WTC11 (cell line): ENCODE results near the gene PTX4.

Experiments used
- CBFB ChIP-seq: sonication (generic); formaldehyde crosslinking; IDR thresholded peaks from 2 replicates; pipeline ENCODE4 v1.8.1; 2022; ENCODE audit warnings: mild to moderate bottlenecking, low read depth, missing genetic modification reagents
- ELF4 ChIP-seq: sonication (generic); formaldehyde crosslinking; IDR thresholded peaks from 2 replicates; pipeline ENCODE4 v1.8.1; 2022; ENCODE audit warnings: low read depth, mild to moderate bottlenecking, moderate library complexity, missing genetic modification reagents
- NFYB ChIP-seq: sonication (generic); formaldehyde crosslinking; conservative IDR thresholded peaks from 2 replicates; pipeline ENCODE4 v1.8.0; 2022; ENCODE audit warnings: low read depth, missing genetic modification reagents
- NR1H2 ChIP-seq: sonication (generic); formaldehyde crosslinking; IDR thresholded peaks from 2 replicates; pipeline ENCODE4 v1.9.0; 2021; ENCODE audit warnings: mild to moderate bottlenecking, moderate library complexity, missing genetic modification reagents
- NR3C1 ChIP-seq: sonication (generic); formaldehyde crosslinking; conservative IDR thresholded peaks from 2 replicates; pipeline ENCODE4 v1.8.1; 2023; ENCODE audit warnings: low read depth, mild to moderate bottlenecking, missing genetic modification reagents
- SMAD4 ChIP-seq: sonication (generic); formaldehyde crosslinking; IDR thresholded peaks from 2 replicates; pipeline ENCODE4 v1.8.0; 2022; ENCODE audit warnings: mild to moderate bottlenecking, missing genetic modification reagents
- SOX15 ChIP-seq: fragments of 250-450 bp; sonication (Bioruptor Pico); IDR thresholded peaks from 2 replicates; pipeline ENCODE4 v1.9.0; 2021; ENCODE audit warnings: mild to moderate bottlenecking
- TP53 ChIP-seq: sonication (generic); formaldehyde crosslinking; IDR thresholded peaks from 2 replicates; pipeline ENCODE4 v1.8.1; 2023; ENCODE audit warnings: mild to moderate bottlenecking, missing genetic modification reagents
- ZNF263 ChIP-seq: sonication (generic); formaldehyde crosslinking; IDR thresholded peaks from 2 replicates; pipeline ENCODE4 v1.8.1; 2022; ENCODE audit warnings: low read depth, mild to moderate bottlenecking, moderate library complexity, missing genetic modification reagents
- TF ChIP-seq, protein P1 (sequence below): fragments of 200-600 bp; IDR thresholded peaks from 2 replicates; pipeline ENCODE4 v1.8.0; 2022; ENCODE audit warnings: antibody characterized with exemption
- TF ChIP-seq, protein P2 (sequence below): sonication (generic); formaldehyde crosslinking; conservative IDR thresholded peaks from 2 replicates; pipeline ENCODE4 v1.8.1; 2023; ENCODE audit warnings: mild to moderate bottlenecking, low read depth, missing genetic modification reagents, moderate library complexity

DNA sequence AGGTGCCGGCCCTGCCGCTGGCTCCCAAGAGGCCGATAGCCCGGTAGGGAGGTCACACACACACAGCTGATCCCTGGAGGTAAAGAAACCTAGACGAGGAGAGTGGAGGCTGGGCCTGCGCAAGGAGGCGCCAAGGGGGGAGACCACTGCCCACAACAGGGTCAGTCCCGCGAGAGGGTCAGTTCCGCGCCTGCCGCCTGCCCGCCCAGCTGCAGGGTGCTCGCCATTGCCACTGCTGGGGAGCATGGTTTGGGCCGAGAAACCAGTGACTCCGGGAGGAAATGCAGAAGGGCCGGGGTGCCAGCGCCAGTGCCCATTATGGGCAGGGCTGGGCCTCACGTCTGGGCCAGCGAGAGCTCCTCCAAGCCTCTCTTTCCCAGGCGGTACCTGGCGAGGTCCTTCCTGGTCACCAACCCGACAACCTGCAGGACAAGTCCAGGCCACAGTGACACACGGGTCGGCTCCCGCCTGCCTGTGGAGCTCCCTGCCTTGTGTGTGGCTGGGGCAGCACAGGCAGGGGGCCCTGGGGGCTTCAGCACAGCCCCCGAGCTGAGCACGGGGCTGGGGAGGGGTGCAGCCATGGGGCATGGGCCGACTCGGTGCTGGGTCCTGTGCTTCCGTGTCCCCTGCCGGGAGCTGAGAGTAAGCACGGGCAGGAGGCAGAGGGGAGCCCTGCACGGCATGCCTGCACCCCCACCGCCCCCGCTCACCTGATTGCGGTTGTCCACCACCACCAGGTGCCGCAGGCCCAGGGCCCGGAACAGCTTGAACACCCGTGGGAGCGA lies 42.3 kb downstream of the PTX4 start:
- TF ChIP-seq, protein P1, sequence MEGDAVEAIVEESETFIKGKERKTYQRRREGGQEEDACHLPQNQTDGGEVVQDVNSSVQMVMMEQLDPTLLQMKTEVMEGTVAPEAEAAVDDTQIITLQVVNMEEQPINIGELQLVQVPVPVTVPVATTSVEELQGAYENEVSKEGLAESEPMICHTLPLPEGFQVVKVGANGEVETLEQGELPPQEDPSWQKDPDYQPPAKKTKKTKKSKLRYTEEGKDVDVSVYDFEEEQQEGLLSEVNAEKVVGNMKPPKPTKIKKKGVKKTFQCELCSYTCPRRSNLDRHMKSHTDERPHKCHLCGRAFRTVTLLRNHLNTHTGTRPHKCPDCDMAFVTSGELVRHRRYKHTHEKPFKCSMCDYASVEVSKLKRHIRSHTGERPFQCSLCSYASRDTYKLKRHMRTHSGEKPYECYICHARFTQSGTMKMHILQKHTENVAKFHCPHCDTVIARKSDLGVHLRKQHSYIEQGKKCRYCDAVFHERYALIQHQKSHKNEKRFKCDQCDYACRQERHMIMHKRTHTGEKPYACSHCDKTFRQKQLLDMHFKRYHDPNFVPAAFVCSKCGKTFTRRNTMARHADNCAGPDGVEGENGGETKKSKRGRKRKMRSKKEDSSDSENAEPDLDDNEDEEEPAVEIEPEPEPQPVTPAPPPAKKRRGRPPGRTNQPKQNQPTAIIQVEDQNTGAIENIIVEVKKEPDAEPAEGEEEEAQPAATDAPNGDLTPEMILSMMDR = no peak
- no peak for TF ChIP-seq NR3C1 (CRISPR knock-in tag)
- TF ChIP-seq, protein P2, sequence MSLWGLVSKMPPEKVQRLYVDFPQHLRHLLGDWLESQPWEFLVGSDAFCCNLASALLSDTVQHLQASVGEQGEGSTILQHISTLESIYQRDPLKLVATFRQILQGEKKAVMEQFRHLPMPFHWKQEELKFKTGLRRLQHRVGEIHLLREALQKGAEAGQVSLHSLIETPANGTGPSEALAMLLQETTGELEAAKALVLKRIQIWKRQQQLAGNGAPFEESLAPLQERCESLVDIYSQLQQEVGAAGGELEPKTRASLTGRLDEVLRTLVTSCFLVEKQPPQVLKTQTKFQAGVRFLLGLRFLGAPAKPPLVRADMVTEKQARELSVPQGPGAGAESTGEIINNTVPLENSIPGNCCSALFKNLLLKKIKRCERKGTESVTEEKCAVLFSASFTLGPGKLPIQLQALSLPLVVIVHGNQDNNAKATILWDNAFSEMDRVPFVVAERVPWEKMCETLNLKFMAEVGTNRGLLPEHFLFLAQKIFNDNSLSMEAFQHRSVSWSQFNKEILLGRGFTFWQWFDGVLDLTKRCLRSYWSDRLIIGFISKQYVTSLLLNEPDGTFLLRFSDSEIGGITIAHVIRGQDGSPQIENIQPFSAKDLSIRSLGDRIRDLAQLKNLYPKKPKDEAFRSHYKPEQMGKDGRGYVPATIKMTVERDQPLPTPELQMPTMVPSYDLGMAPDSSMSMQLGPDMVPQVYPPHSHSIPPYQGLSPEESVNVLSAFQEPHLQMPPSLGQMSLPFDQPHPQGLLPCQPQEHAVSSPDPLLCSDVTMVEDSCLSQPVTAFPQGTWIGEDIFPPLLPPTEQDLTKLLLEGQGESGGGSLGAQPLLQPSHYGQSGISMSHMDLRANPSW (CRISPR knock-in tag) = no peak
- no peak for TF ChIP-seq ZNF263 (CRISPR knock-in tag)
- TF ChIP-seq CBFB (CRISPR knock-in tag) = no peak
- no peak for TF ChIP-seq NFYB (CRISPR knock-in tag)
- TF ChIP-seq SMAD4 (CRISPR knock-in tag) = no peak
- no peak for TF ChIP-seq NR1H2 (CRISPR knock-in tag)
- TF ChIP-seq ELF4 (CRISPR knock-in tag) = no peak
- TF ChIP-seq SOX15 (CRISPR knock-in tag) = no peak
- TF ChIP-seq TP53 = no peak
